Trophoblast cell (in vitro differentiated cells and primary cell): Measurements from ENCODE around the gene STOM.

Experiments
- DNase-seq, 2 donors: peaks; one replicate each; pipeline ENCODE4 v3.0.0-alpha.2; 2016
- H2AFZ ChIP-seq: 2 replicates; pipeline ENCODE4 v1.6.1; 2013; ENCODE audit warnings: low read length, moderate library complexity, mild to moderate bottlenecking; ENCODE audit not compliant: insufficient read depth, poor library complexity
- H2AK5ac ChIP-seq: 2 replicates; pipeline ENCODE4 v1.6.1; 2013; ENCODE audit warnings: mild to moderate bottlenecking, low read length
- H2BK120ac ChIP-seq: 2 replicates; pipeline ENCODE4 v1.6.1; 2013; ENCODE audit warnings: low read length, mild to moderate bottlenecking, moderate library complexity; ENCODE audit not compliant: insufficient read depth, poor library complexity
- H2BK12ac ChIP-seq: 2 replicates; pipeline ENCODE4 v1.6.1; 2013; ENCODE audit warnings: mild to moderate bottlenecking, low read length, moderate library complexity
- H2BK5ac ChIP-seq: 2 replicates; pipeline ENCODE4 v1.6.1; 2013; ENCODE audit warnings: low read length, low read depth, moderate library complexity, mild to moderate bottlenecking; ENCODE audit not compliant: poor library complexity
- H3K14ac ChIP-seq: 2 replicates; pipeline ENCODE4 v1.6.1; 2013; ENCODE audit warnings: mild to moderate bottlenecking, low read length
- H3K18ac ChIP-seq: 2 replicates; pipeline ENCODE4 v1.6.1; 2013; ENCODE audit warnings: mild to moderate bottlenecking, low read length
- H3K23ac ChIP-seq: 2 replicates; pipeline ENCODE4 v1.6.1; 2013; ENCODE audit warnings: low read length
- H3K27ac ChIP-seq: 2 replicates; pipeline ENCODE4 v1.5.1; 2013; ENCODE audit warnings: low read depth, mild to moderate bottlenecking, inconsistent platforms, low read length, moderate library complexity
- H3K27me3 ChIP-seq: 2 replicates; pipeline ENCODE4 v1.6.1; 2013; ENCODE audit warnings: inconsistent platforms, mild to moderate bottlenecking, low read length, moderate library complexity; ENCODE audit not compliant: insufficient read depth
- H3K36me3 ChIP-seq, 2 experiments: 1 replicate in 1 of 2; 2 replicates in 1 of 2; pipeline ENCODE4 v1.6.1; 2013; ENCODE audit warnings: low read length in 2 of 2, mild to moderate bottlenecking in 2 of 2, moderate library complexity in 1 of 2; ENCODE audit not compliant: insufficient read depth in 2 of 2, control insufficient read depth in 1 of 2
- H3K4ac ChIP-seq: 2 replicates; pipeline ENCODE4 v1.6.1; 2013; ENCODE audit warnings: low read depth, mild to moderate bottlenecking, low read length, moderate library complexity
- H3K4me1 ChIP-seq, 2 experiments: 1 replicate in 1 of 2; 2 replicates in 1 of 2; pipeline ENCODE4 v1.6.1; 2013; ENCODE audit warnings: low read length in 2 of 2, mild to moderate bottlenecking in 2 of 2, moderate library complexity in 1 of 2; ENCODE audit not compliant: insufficient read depth in 2 of 2, control insufficient read depth in 1 of 2
- H3K4me2 ChIP-seq: 2 replicates; pipeline ENCODE4 v1.6.1; 2013; ENCODE audit warnings: inconsistent platforms, mild to moderate bottlenecking, low read length, moderate library complexity
- H3K4me3 ChIP-seq: 2 replicates; pipeline ENCODE4 v1.5.1; 2013; ENCODE audit warnings: mild to moderate bottlenecking, low read depth, low read length, inconsistent platforms
- H3K79me1 ChIP-seq: one replicate; pipeline ENCODE4 v1.6.1; 2013; ENCODE audit warnings: low read length
- H3K79me2 ChIP-seq: 2 replicates; pipeline ENCODE4 v1.6.1; 2013; ENCODE audit warnings: low read length, mild to moderate bottlenecking; ENCODE audit not compliant: control insufficient read depth, insufficient read depth, poor library complexity
- H3K9ac ChIP-seq: 2 replicates; pipeline ENCODE4 v1.6.1; 2013; ENCODE audit warnings: mild to moderate bottlenecking, low read length
- H3K9me3 ChIP-seq: 2 replicates; pipeline ENCODE4 v1.6.1; 2013; ENCODE audit warnings: low read depth, mild to moderate bottlenecking, control low read depth, inconsistent platforms, low read length; ENCODE audit not compliant: insufficient read depth
- H4K12ac ChIP-seq: 2 replicates; pipeline ENCODE4 v1.6.1; 2013; ENCODE audit warnings: low read depth, mild to moderate bottlenecking, low read length, moderate library complexity
- H4K8ac ChIP-seq: 2 replicates; pipeline ENCODE4 v1.6.1; 2013; ENCODE audit warnings: low read depth, mild to moderate bottlenecking, low read length, moderate library complexity
- H4K91ac ChIP-seq: one replicate; pipeline ENCODE4 v1.6.1; 2013; ENCODE audit warnings: low read depth, mild to moderate bottlenecking, low read length, moderate library complexity
- WGBS: extraction: QIAGEN DNeasy Blood & Tissue Kit; methylation state at CpG from one replicate; pipeline ENCODE4 v1.1.7; 2013; ENCODE audit warnings: missing lambda C conversion rate; ENCODE audit not compliant: insufficient read length, insufficient coverage; ENCODE audit errors: extremely low coverage; 5-methylcytosine and 5-hydroxymethylcytosine counted together

The STOM gene

GRCh38 chr9:121322737-121323448 lies 47.2 kb downstream of the STOM start:
- Histone ChIP-seq H3K23ac (no peak overlapping the region), H2AFZ (no peak overlapping the region), H3K27ac (no peak overlapping the region), H3K36me3 (peaks cover 48 to 64% of the 10 kb centered on the region in 2 experiments), H3K4me2 (no peak overlapping the region), H4K12ac (no peak overlapping the region), H3K18ac (no peak overlapping the region), H2AK5ac (no peak overlapping the region), H3K14ac (no peak overlapping the region), H4K91ac (no peak overlapping the region), H3K4me3 (no peak overlapping the region), H2BK12ac (no peak overlapping the region), H3K79me2 (no peaks in the 10 kb centered on the region), H3K27me3 (no peaks in the 10 kb centered on the region), H3K4ac (no peak overlapping the region), H3K4me1 (peaks cover 11 to 14% of the 10 kb centered on the region in 2 experiments), H3K9me3 (peaks cover 1% of the 10 kb centered on the region), H3K79me1 (peaks cover 6% of the 10 kb centered on the region), H2BK120ac (no peak overlapping the region), H4K8ac (no peak overlapping the region), H2BK5ac (no peak overlapping the region), H3K9ac (no peak overlapping the region)
- DNase-seq = no peak
- WGBS = no CpG with 5 or more reads among the region's 10 CpGs

- Histone ChIP-seq H3K4me1 (peaks cover 11 to 14% of the 10 kb centered on the region in 2 experiments), H3K23ac (no peak overlapping the region), H2AK5ac (no peak overlapping the region), H3K4ac (no peak overlapping the region), H3K14ac (no peak overlapping the region), H2BK120ac (no peak overlapping the region), H2AFZ (no peak overlapping the region), H3K79me1 (peaks cover 6% of the 10 kb centered on the region), H3K36me3 (peaks cover 48 to 64% of the 10 kb centered on the region in 2 experiments), H3K4me3 (no peak overlapping the region), H3K18ac (no peak overlapping the region), H4K91ac (no peak overlapping the region), H3K4me2 (no peak overlapping the region), H3K9ac (no peak overlapping the region), H3K9me3 (peaks cover 1% of the 10 kb centered on the region), H3K27me3 (no peaks in the 10 kb centered on the region), H3K79me2 (no peaks in the 10 kb centered on the region), H2BK5ac (no peak overlapping the region), H3K27ac (no peak overlapping the region), H4K12ac (no peak overlapping the region), H4K8ac (no peak overlapping the region), H2BK12ac (no peak overlapping the region)
- no CpG with 5 or more reads among the region's 5 CpGs for WGBS
- DNase-seq = peak in 1 of 2 donors; percentile 48
Measured at GRCh38 chr9:121322037-121322736, 47.9 kb downstream of the STOM start.

GRCh38 chr9:121321016-121321503 lies 49.0 kb downstream of the STOM start:
- Histone ChIP-seq H3K4ac (no peak overlapping the region), H3K27ac (no peak overlapping the region), H2BK120ac (no peak overlapping the region)

GRCh38 chr9:121319383-121319780 lies 50.7 kb downstream of the STOM start:
- Histone ChIP-seq H2AK5ac (no peak overlapping the region), H3K79me1 (no peaks in the 10 kb centered on the region), H3K18ac (no peak overlapping the region), H3K4me3 (no peak overlapping the region), H3K36me3 (peaks cover 35 to 46% of the 10 kb centered on the region in 2 experiments), H2BK5ac (no peak overlapping the region), H3K4ac (no peak overlapping the region), H3K23ac (no peak overlapping the region), H4K12ac (no peak overlapping the region), H3K27me3 (no peaks in the 10 kb centered on the region), H2BK120ac (no peak overlapping the region), H2AFZ (no peak overlapping the region), H3K4me2 (no peak overlapping the region), H3K9me3 (peaks cover 1% of the 10 kb centered on the region), H4K8ac (no peak overlapping the region), H3K14ac (no peak overlapping the region), H4K91ac (no peak overlapping the region), H3K9ac (no peak overlapping the region), H3K27ac (no peak overlapping the region), H2BK12ac (no peak overlapping the region), H3K79me2 (no peaks in the 10 kb centered on the region), H3K4me1 (no peaks in the 10 kb centered on the region)
- WGBS = no CpG with 5 or more reads among the region's 5 CpGs
- no peak for DNase-seq

More at GRCh38 chr9:121321016-121321503, 49.0 kb downstream of the STOM start:
- Histone ChIP-seq H4K91ac (no peak overlapping the region), H3K79me1 (peaks cover 3% of the 10 kb centered on the region), H3K23ac (no peak overlapping the region), H2BK5ac (no peak overlapping the region), H3K9ac (no peak overlapping the region), H3K18ac (no peak overlapping the region), H3K14ac (no peak overlapping the region), H3K9me3 (peaks cover 1% of the 10 kb centered on the region), H2AFZ (no peak overlapping the region), H3K79me2 (no peaks in the 10 kb centered on the region), H3K27me3 (no peaks in the 10 kb centered on the region), H4K8ac (no peak overlapping the region), H2AK5ac (no peak overlapping the region), H2BK12ac (no peak overlapping the region), H4K12ac (no peak overlapping the region), H3K4me3 (no peak overlapping the region), H3K36me3 (peaks cover 46 to 60% of the 10 kb centered on the region in 2 experiments), H3K4me1 (peaks cover 6 to 7% of the 10 kb centered on the region in 2 experiments), H3K4me2 (no peak overlapping the region)
- no peak for DNase-seq
- no CpG with 5 or more reads among the region's 10 CpGs for WGBS
